Astrocyte (in vitro differentiated cells and primary cell): ENCODE results near the gene TBC1D14. TPM values are rescaled to one million over a fixed set of nuclear protein-coding genes. Genes with fewer than 3 reads are reported as not detected.

Source experiments
- DNase-seq: peaks from one replicate; pipeline ENCODE4 v3.0.0-alpha.2; 2010; ENCODE audit warnings: low read depth
- FAIRE-seq: peaks from 2 replicates; lab custom pipeline; 2011; peaks lifted over from hg19 to GRCh38; lab: Jason Lieb, UNC
- H2AFZ ChIP-seq: 2 replicates; pipeline ENCODE4 v1.6.0; 2012; ENCODE audit warnings: low read depth, low read length, inconsistent platforms
- H3K27ac ChIP-seq: 2 replicates; pipeline ENCODE4 v1.5.1; 2011; ENCODE audit warnings: low read depth, low read length, inconsistent platforms
- H3K27me3 ChIP-seq: 2 replicates; pipeline ENCODE4 v1.6.0; 2011; ENCODE audit warnings: low read length, inconsistent platforms; ENCODE audit not compliant: insufficient read depth
- H3K36me3 ChIP-seq: 2 replicates; pipeline ENCODE4 v1.5.1; 2011; ENCODE audit warnings: low read length, inconsistent platforms; ENCODE audit not compliant: insufficient read depth
- H3K4me1 ChIP-seq: 2 replicates; pipeline ENCODE4 v1.5.1; 2011; ENCODE audit warnings: low read length, inconsistent platforms; ENCODE audit not compliant: insufficient read depth
- H3K4me2 ChIP-seq: 2 replicates; pipeline ENCODE4 v1.6.0; 2012; ENCODE audit warnings: low read length, inconsistent platforms
- H3K4me3 ChIP-seq: 2 replicates; pipeline ENCODE4 v1.5.1; 2011; ENCODE audit warnings: low read depth, mild to moderate bottlenecking, low read length, inconsistent platforms; ENCODE audit not compliant: insufficient read depth
- H3K79me2 ChIP-seq: 2 replicates; pipeline ENCODE4 v1.6.0; 2012; ENCODE audit warnings: mild to moderate bottlenecking, low read length, inconsistent platforms; ENCODE audit not compliant: insufficient read depth
- H3K9ac ChIP-seq: 2 replicates; pipeline ENCODE4 v1.6.0; 2012; ENCODE audit warnings: mild to moderate bottlenecking, low read length, inconsistent platforms
- H3K9me3 ChIP-seq: 2 replicates; pipeline ENCODE4 v1.5.1; 2012; ENCODE audit warnings: low read depth, mild to moderate bottlenecking, low read length, inconsistent platforms; ENCODE audit not compliant: insufficient read depth
- H4K20me1 ChIP-seq: 2 replicates; pipeline ENCODE4 v1.6.0; 2012; ENCODE audit warnings: low read length, inconsistent platforms; ENCODE audit not compliant: insufficient read depth
- H3K27ac Mint-ChIP-seq: one replicate; pipeline ENCODE4 v1.8.0; 2021; ENCODE audit warnings: mild to moderate bottlenecking, mixed read lengths; ENCODE audit not compliant: unreplicated experiment
- H3K27me3 Mint-ChIP-seq: one replicate; pipeline ENCODE4 v1.8.0; 2021; ENCODE audit warnings: low read depth, mixed read lengths; ENCODE audit not compliant: unreplicated experiment
- H3K36me3 Mint-ChIP-seq: one replicate; pipeline ENCODE4 v1.8.0; 2021; ENCODE audit warnings: low read depth, mixed read lengths; ENCODE audit not compliant: unreplicated experiment
- H3K4me1 Mint-ChIP-seq: one replicate; pipeline ENCODE4 v1.8.0; 2021; ENCODE audit warnings: low read depth, mixed read lengths; ENCODE audit not compliant: unreplicated experiment
- H3K4me3 Mint-ChIP-seq: one replicate; pipeline ENCODE4 v1.8.0; 2021; ENCODE audit warnings: mild to moderate bottlenecking, moderate library complexity, mixed read lengths; ENCODE audit not compliant: unreplicated experiment
- H3K9me3 Mint-ChIP-seq: one replicate; pipeline ENCODE4 v1.8.0; 2021; ENCODE audit warnings: mild to moderate bottlenecking, mixed read lengths; ENCODE audit not compliant: unreplicated experiment
- EZH2 ChIP-seq: IDR thresholded peaks from 2 replicates; pipeline ENCODE4 v1.6.1; 2012; ENCODE audit warnings: mild to moderate bottlenecking, low read length, inconsistent platforms; ENCODE audit not compliant: insufficient read depth
- total RNA-seq: library from RNA; stranded (reverse); gene quantifications from 2 replicates; pipeline ENCODE4 v1.2.1, GENCODE V29; 2021
- TF ChIP-seq, protein P1 (sequence below): IDR thresholded peaks from 2 replicates; pipeline ENCODE4 v1.5.1; 2011; ENCODE audit warnings: low read depth, mild to moderate bottlenecking, inconsistent platforms, low read length, moderate library complexity; ENCODE audit not compliant: insufficient read depth

Gene TBC1D14
- total RNA-seq, 1 donor from 2014 or later, result 30.4 TPM

DNA sequence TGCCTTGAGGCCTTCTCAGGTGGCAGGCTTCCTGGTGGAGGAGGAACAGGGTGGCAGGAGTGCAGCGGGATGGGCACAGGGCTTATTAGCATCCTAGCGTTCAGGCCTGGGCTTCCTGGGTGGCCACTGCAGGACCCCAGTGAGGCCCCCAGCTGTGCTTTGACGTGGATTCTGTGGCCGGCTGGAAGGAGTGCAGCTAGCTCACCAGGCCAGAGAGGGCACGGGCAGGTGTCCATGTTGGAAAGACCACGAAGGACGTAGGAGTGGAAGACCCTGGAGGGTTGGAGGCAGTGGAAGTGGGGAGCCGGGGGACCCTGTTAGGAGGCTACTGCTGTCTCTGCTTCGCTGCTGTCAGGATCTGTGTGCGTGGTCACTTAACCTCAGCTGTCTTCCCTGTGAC is 120.3 kb downstream of the TBC1D14 start:
- DNase-seq (no peak), FAIRE-seq (no peak)
- Histone ChIP-seq H3K4me1 (peaks cover 16% of the 10 kb centered on the region), H3K79me2 (no peaks in the 10 kb centered on the region), H4K20me1 (peaks cover 5% of the 10 kb centered on the region), H3K36me3 (peaks cover 14% of the 10 kb centered on the region), H3K9ac (no peak overlapping the region), H2AFZ (no peak overlapping the region), H3K4me3 (no peak overlapping the region), H3K27me3 (no peaks in the 10 kb centered on the region), H3K4me2 (no peak overlapping the region), H3K9me3 (no peaks in the 10 kb centered on the region), H3K27ac (no peak overlapping the region)
- H3K9me3 Mint-ChIP-seq, result no peaks in the 10 kb centered on the region
- no peak for TF ChIP-seq EZH2
- TF ChIP-seq, protein P1, sequence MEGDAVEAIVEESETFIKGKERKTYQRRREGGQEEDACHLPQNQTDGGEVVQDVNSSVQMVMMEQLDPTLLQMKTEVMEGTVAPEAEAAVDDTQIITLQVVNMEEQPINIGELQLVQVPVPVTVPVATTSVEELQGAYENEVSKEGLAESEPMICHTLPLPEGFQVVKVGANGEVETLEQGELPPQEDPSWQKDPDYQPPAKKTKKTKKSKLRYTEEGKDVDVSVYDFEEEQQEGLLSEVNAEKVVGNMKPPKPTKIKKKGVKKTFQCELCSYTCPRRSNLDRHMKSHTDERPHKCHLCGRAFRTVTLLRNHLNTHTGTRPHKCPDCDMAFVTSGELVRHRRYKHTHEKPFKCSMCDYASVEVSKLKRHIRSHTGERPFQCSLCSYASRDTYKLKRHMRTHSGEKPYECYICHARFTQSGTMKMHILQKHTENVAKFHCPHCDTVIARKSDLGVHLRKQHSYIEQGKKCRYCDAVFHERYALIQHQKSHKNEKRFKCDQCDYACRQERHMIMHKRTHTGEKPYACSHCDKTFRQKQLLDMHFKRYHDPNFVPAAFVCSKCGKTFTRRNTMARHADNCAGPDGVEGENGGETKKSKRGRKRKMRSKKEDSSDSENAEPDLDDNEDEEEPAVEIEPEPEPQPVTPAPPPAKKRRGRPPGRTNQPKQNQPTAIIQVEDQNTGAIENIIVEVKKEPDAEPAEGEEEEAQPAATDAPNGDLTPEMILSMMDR, result no peak
- H3K36me3 Mint-ChIP-seq, result peaks cover 21% of the 10 kb centered on the region
- no peak overlapping the region for H3K4me3 Mint-ChIP-seq
- H3K27ac Mint-ChIP-seq, result no peak overlapping the region
- H3K27me3 Mint-ChIP-seq, result no peaks in the 10 kb centered on the region
- peaks cover 13% of the 10 kb centered on the region for H3K4me1 Mint-ChIP-seq

DNA sequence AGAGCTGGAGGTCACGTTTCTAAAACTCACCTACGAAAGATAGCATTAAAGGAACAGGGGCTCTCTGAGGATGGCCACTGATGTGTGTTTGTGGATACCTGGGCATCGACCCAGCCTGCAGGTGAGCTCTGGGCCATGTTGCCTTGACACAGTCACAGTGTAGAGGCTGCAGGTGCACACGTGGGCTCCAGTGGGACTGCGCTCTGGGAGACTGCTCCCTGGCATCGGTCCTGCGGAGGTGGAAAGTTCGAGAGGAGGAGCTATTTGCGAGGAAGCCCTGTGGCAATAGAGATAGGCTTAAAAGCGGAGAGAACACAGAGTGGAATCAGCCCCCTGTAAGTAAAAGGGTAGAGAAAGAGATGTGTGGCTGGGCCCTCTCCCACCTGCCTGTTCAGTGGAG is 121.2 kb downstream of the TBC1D14 start:
- no peak overlapping the region for H3K27ac Mint-ChIP-seq

More for the DNA sequence above, 121.2 kb downstream of the TBC1D14 start:
- TF ChIP-seq, protein P1, result no peak
- TF ChIP-seq EZH2, result no peak
- H3K9me3 ChIP-seq, result no peaks in the 10 kb centered on the region
- no peak overlapping the region for H3K4me2 ChIP-seq
- Mint-ChIP-seq H3K4me1 (peaks cover 17% of the 10 kb centered on the region), H3K9me3 (no peaks in the 10 kb centered on the region), H3K27me3 (no peaks in the 10 kb centered on the region), H3K36me3 (peaks cover 21% of the 10 kb centered on the region), H3K4me3 (no peak overlapping the region)
- peaks cover 20% of the 10 kb centered on the region for H3K4me1 ChIP-seq
- no peak overlapping the region for H3K27ac ChIP-seq
- H3K9ac ChIP-seq, result no peak overlapping the region
- no peak for DNase-seq
- peaks cover 5% of the 10 kb centered on the region for H4K20me1 ChIP-seq
- H3K36me3 ChIP-seq, result peaks cover 14% of the 10 kb centered on the region
- H2AFZ ChIP-seq, result no peak overlapping the region
- H3K27me3 ChIP-seq, result no peaks in the 10 kb centered on the region
- FAIRE-seq, result no peak
- H3K79me2 ChIP-seq, result no peaks in the 10 kb centered on the region
- H3K4me3 ChIP-seq, result no peak overlapping the region
